ENCODE measurements around the gene FAM107B.
"Not testable (repeated sequence)": the region's sequence is repeated elsewhere in the genome, so short reads cannot be mapped to it uniquely, and the experiment has no call there.

Gene FAM107B

GRCh38 chr10:14665304-14665703 lies 109.4 kb downstream of the FAM107B start:
- no peak for DNase-seq (ENCODE audit: low read depth in 3 of 3)

GRCh38 chr10:14664345-14664744 lies 110.4 kb downstream of the FAM107B start:
- no peak for DNase-seq (ENCODE audit: low read depth in 3 of 3)

- DNase-seq (ENCODE audit: low read depth in 3 of 3) = no peak
Measured at GRCh38 chr10:14661818-14662217, 112.9 kb downstream of the FAM107B start.

- DNase-seq (ENCODE audit: low read depth in 3 of 3) = no peak
Measured at GRCh38 chr10:14660831-14661230, 113.9 kb downstream of the FAM107B start.

GRCh38 chr10:14659626-14660196 lies 115.0 kb downstream of the FAM107B start:
- peak in 2 of 3 experiments; percentile 12 to 20 for DNase-seq (ENCODE audit: low read depth in 3 of 3)

- DNase-seq (ENCODE audit: low read depth in 3 of 3) = not testable (repeated sequence)
Measured at GRCh38 chr10:14659137-14659536, 115.6 kb downstream of the FAM107B start.

GRCh38 chr10:14658331-14659127 lies 116.2 kb downstream of the FAM107B start:
- DNase-seq (ENCODE audit: low read depth in 3 of 3) = no peak

- no peak for DNase-seq (ENCODE audit: low read depth in 3 of 3)
Measured at GRCh38 chr10:14656052-14656730, 118.5 kb downstream of the FAM107B start.

- no peak for DNase-seq (ENCODE audit: low read depth in 3 of 3)
Measured at GRCh38 chr10:14654821-14655382, 119.8 kb downstream of the FAM107B start.

- no peak for DNase-seq (ENCODE audit: low read depth in 3 of 3)
Measured at GRCh38 chr10:14653271-14654161, 121.2 kb downstream of the FAM107B start.

- DNase-seq (ENCODE audit: low read depth in 3 of 3) = no peak
Measured at GRCh38 chr10:14652816-14653215, 121.9 kb downstream of the FAM107B start.

- DNase-seq (ENCODE audit: low read depth in 3 of 3) = no peak
Measured at GRCh38 chr10:14652067-14652466, 122.6 kb downstream of the FAM107B start.

GRCh38 chr10:14649739-14650138 lies 125.0 kb downstream of the FAM107B start:
- no peak for DNase-seq (ENCODE audit: low read depth in 3 of 3)

- no peak for DNase-seq (ENCODE audit: low read depth in 3 of 3)
Measured at GRCh38 chr10:14648946-14649345, 125.8 kb downstream of the FAM107B start.

GRCh38 chr10:14648005-14648765 lies 126.5 kb downstream of the FAM107B start:
- DNase-seq (ENCODE audit: low read depth in 3 of 3) = peak; percentile 23 to 58 (median 45)

- no peak for DNase-seq (ENCODE audit: low read depth in 3 of 3)
Measured at GRCh38 chr10:14645239-14645960, 129.3 kb downstream of the FAM107B start.

- DNase-seq (ENCODE audit: low read depth in 3 of 3) = no peak
Measured at GRCh38 chr10:14639637-14640036, 135.1 kb downstream of the FAM107B start.

GRCh38 chr10:14635043-14635710 lies 139.5 kb downstream of the FAM107B start:
- no peak for DNase-seq (ENCODE audit: low read depth in 3 of 3)

GRCh38 chr10:14634572-14634971 lies 140.1 kb downstream of the FAM107B start:
- DNase-seq (ENCODE audit: low read depth in 3 of 3) = not testable (repeated sequence)
